Endothelial cell of umbilical vein (primary cell): ENCODE measurements around the gene HIP1R.

Experiments used
- CTCF ChIP-seq, 2 donors: IDR thresholded peaks; 1 replicate in 1 of 2; 2 replicates in 1 of 2; pipeline ENCODE4 v1.5.1; 2011; ENCODE audit warnings: low read length in 2 of 2, mild to moderate bottlenecking in 2 of 2, moderate library complexity in 2 of 2, control low read depth in 1 of 2, inconsistent platforms in 1 of 2, low read depth in 1 of 2; ENCODE audit not compliant: insufficient read depth in 1 of 2; ENCODE audit errors: extremely low read depth in 1 of 2
- EZH2 ChIP-seq: IDR thresholded peaks from 2 replicates; pipeline ENCODE4 v1.6.1; 2012; ENCODE audit warnings: borderline replicate concordance, low read depth, mild to moderate bottlenecking, moderate library complexity, low read length, inconsistent platforms; ENCODE audit not compliant: severe bottlenecking
- FOS ChIP-seq: IDR thresholded peaks from 2 replicates; pipeline ENCODE4 v1.6.1; 2011; ENCODE audit warnings: mild to moderate bottlenecking, low read length, moderate library complexity, borderline replicate concordance; ENCODE audit not compliant: insufficient read depth
- POLR2A ChIP-seq: IDR thresholded peaks from 2 replicates; pipeline ENCODE4 v1.6.1; 2012; ENCODE audit warnings: low read depth, mild to moderate bottlenecking, control low read depth, low read length

- TF ChIP-seq CTCF (IDR thresholded peaks at IDR 0.05; ENCODE audit: extremely low read depth in 1 of 2, insufficient read depth in 1 of 2, low read depth in 1 of 2, low read length in 2 of 2) (no peak), POLR2A (no peak), EZH2 (no peak), FOS (no peak)
Observed at GRCh38 chr12:122859303-122860039, 24.2 kb downstream of the HIP1R start.
